ENCODE data around the gene EBP.
"Not testable (repeated sequence)": the region's sequence is repeated elsewhere in the genome, so short reads cannot be mapped to it uniquely, and the experiment has no call there.

The EBP gene

GRCh38 chrX:48515842-48516241, 5.8 kb upstream of the EBP start:
- Histone ChIP-seq H3K27me3 (ENCODE audit: insufficient read depth, low read length, poor library complexity) (no peaks in the 10 kb centered on the region), H3K36me3 (ENCODE audit: insufficient read depth, low read length) (no peaks in the 10 kb centered on the region), H3K9ac (ENCODE audit: low read depth, low read length) (no peak overlapping the region), H3K79me2 (ENCODE audit: insufficient read depth, low read length) (no peaks in the 10 kb centered on the region), H3K4me3 (ENCODE audit: low read depth in 1 of 2, low read length in 2 of 2) (no peak overlapping the region), H4K20me1 (ENCODE audit: insufficient read depth, low read length) (no peaks in the 10 kb centered on the region), H3K27ac (ENCODE audit: low read length) (no peak overlapping the region), H3K4me2 (ENCODE audit: insufficient read depth, low read length) (no peak overlapping the region), H3K9me3 (ENCODE audit: insufficient read depth, low read length, severe bottlenecking) (no peaks in the 10 kb centered on the region), H3K4me1 (ENCODE audit: insufficient read depth, low read length) (peaks cover 7% of the 10 kb centered on the region), H2AFZ (ENCODE audit: low read depth, low read length) (no peak overlapping the region)
- DNase-seq, result no peak
- no peak for TF ChIP-seq CTCF (IDR thresholded peaks at IDR 0.05; ENCODE audit: borderline replicate concordance, extremely low read depth, low read length, poor library complexity, severe bottlenecking)
- TF ChIP-seq EZH2 (IDR thresholded peaks at IDR 0.05; ENCODE audit: borderline replicate concordance, low read depth, low read length, severe bottlenecking), result no peak
- ATAC-seq (ENCODE audit: insufficient read depth, low read depth), result no peak

GRCh38 chrX:48516285-48516684, 5.3 kb upstream of the EBP start:
- H3K36me3 ChIP-seq (ENCODE audit: insufficient read depth, low read length), result no peaks in the 10 kb centered on the region
- ATAC-seq (ENCODE audit: insufficient read depth, low read depth), result no peak
- H2AFZ ChIP-seq (ENCODE audit: low read depth, low read length), result no peak overlapping the region
- no peaks in the 10 kb centered on the region for H3K79me2 ChIP-seq (ENCODE audit: insufficient read depth, low read length)
- no peaks in the 10 kb centered on the region for H3K9me3 ChIP-seq (ENCODE audit: insufficient read depth, low read length, severe bottlenecking)
- H3K4me3 ChIP-seq (ENCODE audit: low read depth in 1 of 2, low read length in 2 of 2), result no peak overlapping the region
- H3K27me3 ChIP-seq (ENCODE audit: insufficient read depth, low read length, poor library complexity), result no peaks in the 10 kb centered on the region
- TF ChIP-seq CTCF (IDR thresholded peaks at IDR 0.05; ENCODE audit: borderline replicate concordance, extremely low read depth, low read length, poor library complexity, severe bottlenecking), result no peak
- no peak for TF ChIP-seq EZH2 (IDR thresholded peaks at IDR 0.05; ENCODE audit: borderline replicate concordance, low read depth, low read length, severe bottlenecking)
- no peak overlapping the region for H3K9ac ChIP-seq (ENCODE audit: low read depth, low read length)
- no peak for DNase-seq
- H3K4me2 ChIP-seq (ENCODE audit: insufficient read depth, low read length), result no peak overlapping the region
- peaks cover 12% of the 10 kb centered on the region for H3K4me1 ChIP-seq (ENCODE audit: insufficient read depth, low read length)
- H4K20me1 ChIP-seq (ENCODE audit: insufficient read depth, low read length), result no peaks in the 10 kb centered on the region
- H3K27ac ChIP-seq (ENCODE audit: low read length), result no peak overlapping the region

GRCh38 chrX:48516987-48517386, 4.6 kb upstream of the EBP start:
- Histone ChIP-seq H3K4me3 (ENCODE audit: low read depth in 1 of 2, low read length in 2 of 2) (no peak overlapping the region), H2AFZ (ENCODE audit: low read depth, low read length) (no peak overlapping the region), H3K9ac (ENCODE audit: low read depth, low read length) (no peak overlapping the region), H3K36me3 (ENCODE audit: insufficient read depth, low read length) (no peaks in the 10 kb centered on the region), H3K79me2 (ENCODE audit: insufficient read depth, low read length) (peaks cover 3% of the 10 kb centered on the region), H3K4me1 (ENCODE audit: insufficient read depth, low read length) (peaks cover 12% of the 10 kb centered on the region), H3K27ac (ENCODE audit: low read length) (no peak overlapping the region), H3K4me2 (ENCODE audit: insufficient read depth, low read length) (no peak overlapping the region), H3K9me3 (ENCODE audit: insufficient read depth, low read length, severe bottlenecking) (no peaks in the 10 kb centered on the region), H3K27me3 (ENCODE audit: insufficient read depth, low read length, poor library complexity) (no peaks in the 10 kb centered on the region), H4K20me1 (ENCODE audit: insufficient read depth, low read length) (no peaks in the 10 kb centered on the region)
- DNase-seq (no peak), ATAC-seq (ENCODE audit: insufficient read depth, low read depth) (no peak)
- TF ChIP-seq CTCF (IDR thresholded peaks at IDR 0.05; ENCODE audit: borderline replicate concordance, extremely low read depth, low read length, poor library complexity, severe bottlenecking) (no peak), EZH2 (IDR thresholded peaks at IDR 0.05; ENCODE audit: borderline replicate concordance, low read depth, low read length, severe bottlenecking) (no peak)

- H3K4me3 ChIP-seq (ENCODE audit: low read depth in 1 of 2, low read length in 2 of 2); H3K27ac ChIP-seq (ENCODE audit: low read length); H3K9ac ChIP-seq (ENCODE audit: low read depth, low read length); ATAC-seq (ENCODE audit: insufficient read depth, low read depth); H2AFZ ChIP-seq (ENCODE audit: low read depth, low read length); H4K20me1 ChIP-seq (ENCODE audit: insufficient read depth, low read length); H3K36me3 ChIP-seq (ENCODE audit: insufficient read depth, low read length); H3K9me3 ChIP-seq (ENCODE audit: insufficient read depth, low read length, severe bottlenecking); DNase-seq; H3K4me2 ChIP-seq (ENCODE audit: insufficient read depth, low read length); H3K27me3 ChIP-seq (ENCODE audit: insufficient read depth, low read length, poor library complexity): not testable (repeated sequence)
- Histone ChIP-seq H3K4me1 (ENCODE audit: insufficient read depth, low read length) (peaks cover 29% of the 10 kb centered on the region), H3K79me2 (ENCODE audit: insufficient read depth, low read length) (peaks cover 22% of the 10 kb centered on the region)
These were observed 2.1 kb upstream of the EBP start for GRCh38 chrX:48519481-48519880.

Data from DND-41 (cell line).